Measurements from ENCODE around the gene ADPRHL1.
"Not testable (repeated sequence)": the region's sequence is repeated elsewhere in the genome, so short reads cannot be mapped to it uniquely, and the experiment has no call there.

ADPRHL1 gene

DNA sequence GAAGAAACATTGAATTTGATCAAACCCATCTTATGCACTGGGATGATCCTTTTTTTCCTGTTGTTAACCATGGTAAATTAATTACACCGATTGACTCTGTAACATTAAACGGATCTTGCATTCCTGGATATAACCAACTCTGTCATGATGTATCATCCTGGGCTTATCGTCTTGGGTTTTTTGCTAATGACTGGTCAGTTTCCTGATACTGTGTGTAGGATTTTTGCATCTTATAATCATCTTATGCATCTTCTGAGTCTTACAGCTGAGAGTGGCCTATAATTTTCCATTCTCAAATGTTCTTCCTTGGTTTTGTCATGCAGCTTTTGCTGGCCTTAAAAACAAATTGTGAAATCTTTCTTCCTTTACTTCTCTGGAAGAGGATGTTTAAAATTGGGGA lies 24.4 kb upstream of the ADPRHL1 start:
- no peak for DNase-seq (ENCODE audit: low spot score)

GRCh38 chr13:113476811-113477210 lies 23.5 kb upstream of the ADPRHL1 start:
- DNase-seq (ENCODE audit: low spot score), result no peak

DNA sequence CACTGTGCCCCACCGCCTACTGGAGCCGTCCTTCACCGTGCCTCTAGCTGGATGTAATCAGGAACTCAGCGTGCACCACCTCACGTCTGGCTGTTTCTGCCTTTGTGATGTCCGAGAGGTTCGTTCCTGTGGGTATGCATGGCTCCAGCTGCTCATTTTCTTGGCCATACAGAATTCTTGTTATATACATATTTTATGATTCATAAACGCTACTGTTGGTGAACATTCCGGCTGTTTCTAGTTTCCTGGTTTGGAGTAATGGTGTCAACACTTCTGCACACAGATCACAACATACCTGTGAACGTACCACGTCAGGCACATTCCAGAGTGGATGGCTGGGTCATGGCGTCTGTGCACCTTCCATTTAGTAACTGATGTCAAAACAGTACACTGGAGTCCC lies 22.6 kb upstream of the ADPRHL1 start:
- DNase-seq (ENCODE audit: low spot score), result no peak

DNA sequence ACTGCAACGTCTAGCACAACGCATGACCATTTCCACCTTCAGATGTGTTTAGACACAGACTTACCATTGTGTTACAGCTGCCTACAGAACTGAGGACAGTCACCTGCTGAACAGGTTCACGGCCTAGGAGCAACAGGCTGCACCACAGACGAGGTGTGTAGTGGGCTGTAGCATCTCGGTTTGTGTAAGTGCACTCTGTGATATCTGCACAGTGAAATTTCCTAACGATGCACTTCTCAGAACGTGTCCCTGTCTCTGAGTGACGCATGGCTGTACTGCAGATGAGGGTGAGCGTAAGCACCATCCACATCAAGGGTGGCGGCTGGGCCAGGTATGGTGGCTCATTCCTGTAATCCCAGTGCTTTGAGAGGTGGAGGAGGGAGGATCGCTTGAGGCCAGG lies 22.0 kb upstream of the ADPRHL1 start:
- DNase-seq (ENCODE audit: low spot score), result no peak

DNA sequence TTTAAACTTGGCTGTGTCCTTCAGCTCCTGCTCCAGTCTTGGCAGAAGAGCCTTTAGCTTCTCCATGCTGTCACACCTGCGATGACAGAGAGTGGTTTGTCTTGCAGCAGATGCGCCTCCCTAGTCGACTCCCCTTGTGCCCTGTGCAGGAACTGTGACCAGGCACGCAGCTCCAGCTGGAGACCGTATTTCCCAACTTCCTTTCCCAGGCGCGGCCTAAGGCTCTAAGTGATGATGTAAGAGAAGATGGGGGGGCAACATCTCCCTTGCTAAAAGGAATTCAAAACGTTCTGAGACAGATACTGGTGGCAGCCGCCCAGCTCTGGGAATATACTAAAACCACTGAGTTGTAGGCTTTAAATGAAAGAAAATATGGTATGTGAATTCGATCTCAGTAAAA lies 20.9 kb upstream of the ADPRHL1 start:
- no peak for DNase-seq (ENCODE audit: low spot score)

DNA sequence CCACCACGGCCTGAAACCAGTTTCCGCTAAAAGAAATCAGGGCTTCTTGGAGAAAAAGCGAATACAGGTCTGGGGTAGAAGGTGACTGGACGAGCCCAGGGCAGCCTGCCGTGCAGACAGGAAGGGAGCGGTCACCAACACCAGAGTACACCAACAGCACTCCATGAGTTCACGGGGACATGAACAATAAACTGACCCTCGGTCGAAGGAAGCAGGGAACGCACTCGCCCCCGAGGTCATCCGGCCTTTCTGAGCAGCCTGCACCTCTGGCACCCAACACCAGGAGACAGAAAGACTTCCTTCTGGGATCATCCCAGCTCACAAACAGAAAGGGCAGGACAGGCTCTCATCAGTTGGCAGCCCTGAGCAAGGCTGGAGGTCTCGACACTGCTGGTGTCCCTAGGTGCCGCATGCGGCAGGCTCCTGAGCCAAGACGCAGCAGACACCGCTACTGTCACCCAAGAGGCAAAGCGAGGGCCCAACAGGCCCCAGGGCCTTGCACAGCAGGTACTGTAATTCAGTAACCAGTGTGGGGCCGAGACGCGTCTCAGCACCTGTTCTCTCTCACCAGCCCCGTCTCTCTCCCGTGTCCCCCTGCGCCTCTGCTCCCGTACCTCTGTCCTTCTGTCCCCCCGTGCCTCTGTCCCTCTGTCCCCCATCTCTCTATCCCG lies 19.2 kb upstream of the ADPRHL1 start:
- DNase-seq (ENCODE audit: low spot score), result no peak

DNA sequence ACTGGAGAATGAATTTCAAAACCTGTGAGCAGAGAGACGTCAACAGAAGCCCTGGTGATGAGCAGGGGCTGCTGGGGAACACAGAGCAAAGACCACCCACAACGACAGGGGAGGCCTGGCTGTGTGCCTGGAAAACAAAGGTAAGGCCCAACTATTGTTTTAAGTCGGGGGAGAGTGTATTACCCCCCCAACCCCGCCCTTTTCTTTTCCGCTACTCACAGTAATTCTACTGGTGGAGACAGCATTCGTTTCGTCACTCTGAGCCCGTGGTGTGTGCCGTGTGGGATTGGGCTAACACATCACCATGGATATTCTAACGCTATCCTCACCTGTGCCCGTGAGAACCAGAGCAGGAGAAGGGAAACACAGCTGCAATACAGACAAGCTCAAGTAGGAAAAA lies 18.6 kb upstream of the ADPRHL1 start:
- DNase-seq (ENCODE audit: low spot score), result no peak

DNA sequence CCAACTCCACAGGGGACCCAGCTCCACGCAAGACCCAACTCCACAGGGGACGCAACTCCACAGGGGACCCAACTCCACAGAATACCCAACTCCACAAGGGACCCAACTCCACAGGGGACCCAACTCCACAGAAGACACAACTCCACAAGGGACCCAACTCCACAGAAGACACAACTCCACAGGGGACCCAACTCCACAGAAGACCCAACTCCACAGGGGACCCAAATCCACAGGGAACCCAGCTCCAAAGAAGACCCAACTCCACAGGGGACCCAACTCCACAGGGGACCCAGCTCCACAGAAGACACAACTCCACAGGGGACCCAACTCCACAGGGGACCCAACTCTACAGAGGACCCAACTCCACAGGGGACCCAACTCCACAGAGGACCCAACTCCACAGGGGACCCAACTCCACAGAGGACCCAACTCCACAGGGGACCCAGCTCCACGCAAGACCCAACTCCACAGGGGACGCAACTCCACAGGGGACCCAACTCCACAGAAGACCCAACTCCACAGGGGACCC lies 17.4 kb upstream of the ADPRHL1 start:
- not testable (repeated sequence) for DNase-seq (ENCODE audit: low spot score)

- no peak for DNase-seq (ENCODE audit: low spot score)
Observed at GRCh38 chr13:113470073-113470472, 16.8 kb upstream of the ADPRHL1 start.

GRCh38 chr13:113469582-113469981 lies 16.3 kb upstream of the ADPRHL1 start:
- no peak for DNase-seq (ENCODE audit: low spot score)

- DNase-seq (ENCODE audit: low spot score), result no peak
Observed at GRCh38 chr13:113468472-113469201, 15.3 kb upstream of the ADPRHL1 start.

- DNase-seq (ENCODE audit: low spot score), result no peak
Observed at GRCh38 chr13:113468029-113468428, 14.7 kb upstream of the ADPRHL1 start.

- DNase-seq (ENCODE audit: low spot score), result no peak
Observed at GRCh38 chr13:113466383-113466782, 13.1 kb upstream of the ADPRHL1 start.

DNA sequence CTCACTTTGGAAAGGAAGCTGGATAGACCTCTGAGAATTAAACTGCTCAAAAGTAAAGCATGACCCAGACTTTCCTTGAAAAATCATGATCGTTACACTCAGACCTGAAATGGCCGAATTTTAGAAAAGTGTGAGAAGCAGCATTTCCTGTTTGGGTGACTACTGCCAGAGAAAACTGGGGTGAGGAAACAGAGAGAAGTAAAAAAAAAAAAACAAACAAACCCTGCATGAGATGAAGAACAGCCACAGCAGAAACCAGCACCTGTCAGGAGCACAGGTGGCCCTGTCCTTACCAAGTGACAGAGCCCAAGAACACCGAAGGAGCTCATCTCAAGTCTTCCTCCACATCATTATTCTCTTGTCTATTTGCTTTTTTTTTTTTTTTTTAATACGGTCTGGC lies 12.0 kb upstream of the ADPRHL1 start:
- DNase-seq (ENCODE audit: low spot score), result no peak

GRCh38 chr13:113464476-113464875 lies 11.2 kb upstream of the ADPRHL1 start:
- DNase-seq (ENCODE audit: low spot score), result no peak

GRCh38 chr13:113461022-113461751 lies 7.9 kb upstream of the ADPRHL1 start:
- DNase-seq (ENCODE audit: low spot score), result no peak

GRCh38 chr13:113460599-113460998 lies 7.3 kb upstream of the ADPRHL1 start:
- no peak for DNase-seq (ENCODE audit: low spot score)

DNA sequence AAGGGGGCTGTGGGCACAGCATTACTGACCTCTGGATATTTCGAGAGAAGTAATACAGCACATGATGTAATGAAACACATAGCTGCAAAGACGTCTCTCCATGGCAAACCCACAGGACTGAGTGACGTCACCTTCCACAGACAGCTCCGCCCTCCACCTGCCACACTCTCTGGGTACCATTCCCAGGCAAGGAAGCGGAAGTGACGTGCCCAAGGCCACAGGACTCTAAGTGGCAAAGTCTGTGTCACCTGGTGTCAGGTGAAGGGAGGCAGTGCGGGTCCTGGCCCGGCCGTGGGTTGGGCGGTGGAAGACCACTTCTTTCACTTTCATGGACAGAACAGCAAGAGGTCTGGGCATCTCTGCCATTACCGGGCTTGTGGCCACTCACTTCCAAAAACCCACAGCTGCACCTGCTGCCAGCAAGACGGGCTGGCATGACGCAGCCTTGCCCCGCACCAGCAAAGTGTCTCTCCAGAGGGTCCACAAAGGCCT lies 6.8 kb upstream of the ADPRHL1 start:
- no peak for DNase-seq (ENCODE audit: low spot score)

- DNase-seq (ENCODE audit: low spot score), result no peak
Observed at GRCh38 chr13:113458253-113459065, 5.2 kb upstream of the ADPRHL1 start.

- no peak for DNase-seq (ENCODE audit: low spot score)
Observed at GRCh38 chr13:113457510-113457909, 4.2 kb upstream of the ADPRHL1 start.

GRCh38 chr13:113456116-113456702 lies 2.9 kb upstream of the ADPRHL1 start:
- no peak for DNase-seq (ENCODE audit: low spot score)
